ENCODE data around the gene CLCNKA.

CLCNKA gene

GRCh38 chr1:16065269-16065576, 43.4 kb downstream of the CLCNKA start:
- DNase-seq = no peak

- no peak for DNase-seq
Measured at GRCh38 chr1:16066245-16066644, 44.4 kb downstream of the CLCNKA start.

- DNase-seq = peak; percentile 69
Measured at GRCh38 chr1:16067127-16067768, 45.4 kb downstream of the CLCNKA start.

DNA sequence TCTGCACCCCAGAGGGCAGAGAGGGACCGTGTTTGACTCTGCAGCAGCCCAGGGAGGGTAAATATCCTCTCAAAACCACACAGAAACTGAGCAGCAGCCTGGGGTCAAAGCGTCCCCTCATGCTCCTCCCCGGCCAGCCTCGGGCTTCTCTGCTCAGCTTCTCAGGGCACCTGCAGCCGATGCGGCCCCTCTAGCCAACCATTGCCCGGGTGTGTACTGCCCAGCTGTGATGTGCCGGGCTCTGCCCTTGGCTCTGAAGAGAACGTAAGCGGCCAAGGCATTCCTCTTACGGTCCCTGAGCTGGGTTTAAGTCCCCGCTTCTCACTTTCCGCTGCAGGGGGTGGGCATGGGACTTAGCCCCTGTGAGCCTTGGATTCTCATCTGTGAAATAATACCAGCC, 46.1 kb downstream of the CLCNKA start:
- no peak for DNase-seq

DNA sequence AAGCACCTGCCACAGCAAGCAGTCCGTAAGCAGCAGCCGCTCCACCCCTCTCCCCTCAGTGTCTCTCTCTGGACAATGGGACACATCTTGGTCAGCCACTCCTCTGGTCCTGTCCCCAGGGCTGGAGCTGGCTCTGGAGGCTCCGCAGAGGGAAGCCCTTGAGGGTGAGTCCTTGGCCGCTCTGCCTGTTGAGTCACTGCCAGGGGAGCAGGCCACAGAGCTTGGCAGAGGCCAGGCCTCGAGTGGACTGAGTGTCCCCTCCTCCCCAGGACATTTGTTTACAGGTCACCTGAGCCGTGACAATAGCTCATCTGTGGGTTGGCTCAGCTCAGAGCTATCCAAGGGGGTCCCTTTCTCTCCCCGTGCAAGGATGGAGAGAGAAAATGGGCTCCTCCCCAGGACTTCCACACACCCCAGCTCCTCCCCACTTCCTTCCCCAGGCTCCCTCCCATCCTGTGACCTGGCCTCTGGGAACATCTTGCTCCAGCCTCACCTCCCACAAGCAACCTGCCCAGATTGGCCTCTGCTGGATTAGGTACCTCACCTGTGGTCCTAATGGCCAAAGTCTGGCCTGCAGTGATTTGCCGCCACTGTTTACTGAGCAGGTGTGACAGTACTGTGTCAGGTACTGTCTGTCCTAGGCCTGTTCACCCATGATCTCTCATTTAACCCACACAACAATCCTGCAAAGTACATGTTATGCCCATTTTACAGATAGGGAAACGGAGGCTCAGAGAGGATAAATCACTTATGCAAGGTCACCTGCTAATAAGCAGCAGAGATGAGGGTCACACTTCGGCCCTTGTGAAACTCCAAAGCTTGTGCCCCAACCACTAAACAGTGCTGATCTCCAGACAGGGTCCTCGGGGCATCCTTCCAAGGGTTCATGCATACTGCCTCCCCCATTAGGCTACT, 46.8 kb downstream of the CLCNKA start:
- DNase-seq = no peak

- DNase-seq = no peak
Measured at GRCh38 chr1:16070640-16071355, 49.0 kb downstream of the CLCNKA start.

- no peak for DNase-seq
Measured at GRCh38 chr1:16071614-16072013, 49.8 kb downstream of the CLCNKA start.

GRCh38 chr1:16072095-16072494, 50.3 kb downstream of the CLCNKA start:
- DNase-seq = no peak

GRCh38 chr1:16072616-16073484, 51.0 kb downstream of the CLCNKA start:
- no peak for DNase-seq

DNA sequence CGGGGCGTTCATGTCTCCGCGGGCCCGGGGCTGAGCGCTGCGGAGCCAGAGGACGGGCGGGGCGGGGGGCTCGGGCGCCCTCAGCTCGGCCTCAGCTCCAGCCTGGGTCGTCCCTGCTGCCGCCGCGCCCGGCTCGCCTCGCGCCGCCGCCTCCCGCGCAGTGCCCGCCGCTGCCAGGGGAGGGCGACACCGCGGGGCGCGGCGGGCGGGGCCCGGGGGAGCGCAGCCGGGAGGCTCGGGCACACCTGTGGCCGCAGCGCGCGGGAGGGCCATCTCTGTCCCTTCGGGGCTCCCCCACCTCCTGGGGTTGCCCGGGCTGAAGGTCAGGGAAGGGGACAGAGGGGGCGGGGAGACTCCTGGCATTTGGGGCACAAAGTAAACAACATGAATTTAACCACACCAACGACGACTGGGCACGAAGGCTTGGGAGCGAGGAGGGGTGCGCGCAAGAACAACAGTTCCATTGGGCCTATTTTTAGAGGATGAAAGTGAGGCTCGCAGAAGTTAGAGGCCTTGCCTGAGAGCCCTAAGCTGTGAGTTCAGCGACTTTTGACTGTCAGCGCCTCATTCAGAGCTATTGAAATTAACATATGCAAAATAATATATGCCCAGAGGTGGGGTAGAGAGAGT, 51.8 kb downstream of the CLCNKA start, which contains the start of gene FAM131C:
TSS of gene FAM131C (minus strand) at position 162 of the 630 bp plus-strand sequence. CDS start 209 bp downstream, outside the sequence.
- DNase-seq = no peak

DNA sequence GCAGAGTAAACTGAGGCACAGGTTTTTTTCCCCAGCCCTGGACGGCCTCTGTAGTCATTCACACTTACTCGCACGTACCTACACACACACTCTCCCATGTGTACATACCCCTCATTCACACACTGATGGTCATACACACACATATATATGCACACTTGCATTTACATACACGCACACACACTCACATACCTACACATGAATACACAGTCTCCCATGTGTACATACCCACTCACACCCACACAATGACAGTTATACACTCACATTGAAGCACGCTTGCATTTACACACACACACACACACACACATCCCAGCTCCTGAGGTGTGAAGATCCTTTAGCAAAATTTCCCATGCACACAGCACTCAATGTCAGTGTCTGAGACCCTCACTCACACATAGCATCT, 52.4 kb downstream of the CLCNKA start:
- no peak for DNase-seq

DNA sequence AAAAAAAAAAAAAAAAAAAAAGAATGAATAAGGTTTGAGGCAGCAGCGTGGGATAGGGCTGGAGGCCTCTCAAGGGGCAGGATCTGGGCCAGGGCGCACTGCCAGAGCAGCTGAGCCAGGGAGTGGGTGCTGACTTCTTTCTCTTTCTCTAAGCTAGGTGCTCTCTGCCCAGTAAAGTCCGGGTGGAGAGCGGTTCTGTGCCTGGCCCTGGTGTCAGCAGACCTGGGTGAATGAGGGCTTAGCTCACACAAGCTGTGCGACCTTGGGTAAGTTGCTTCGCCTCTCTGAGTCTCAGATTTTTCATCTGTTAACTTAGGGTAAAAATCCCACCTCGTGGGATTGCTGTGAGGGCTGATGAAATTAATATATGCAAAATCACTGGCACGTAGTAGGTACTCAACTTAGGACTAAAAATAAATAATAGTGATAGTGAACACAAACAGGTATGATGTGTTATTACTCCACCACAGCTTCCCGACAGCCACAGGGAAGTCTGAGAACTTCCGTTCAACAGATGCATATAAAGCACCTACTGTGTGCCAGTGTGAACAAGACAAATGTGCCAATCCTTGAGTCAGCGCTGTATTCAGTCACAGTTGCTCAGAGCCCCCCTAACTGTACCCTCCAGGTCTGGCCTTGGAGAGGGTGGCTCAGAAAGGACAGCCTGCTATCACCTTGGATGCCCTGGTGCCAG, 53.6 kb downstream of the CLCNKA start:
- DNase-seq = no peak

DNA sequence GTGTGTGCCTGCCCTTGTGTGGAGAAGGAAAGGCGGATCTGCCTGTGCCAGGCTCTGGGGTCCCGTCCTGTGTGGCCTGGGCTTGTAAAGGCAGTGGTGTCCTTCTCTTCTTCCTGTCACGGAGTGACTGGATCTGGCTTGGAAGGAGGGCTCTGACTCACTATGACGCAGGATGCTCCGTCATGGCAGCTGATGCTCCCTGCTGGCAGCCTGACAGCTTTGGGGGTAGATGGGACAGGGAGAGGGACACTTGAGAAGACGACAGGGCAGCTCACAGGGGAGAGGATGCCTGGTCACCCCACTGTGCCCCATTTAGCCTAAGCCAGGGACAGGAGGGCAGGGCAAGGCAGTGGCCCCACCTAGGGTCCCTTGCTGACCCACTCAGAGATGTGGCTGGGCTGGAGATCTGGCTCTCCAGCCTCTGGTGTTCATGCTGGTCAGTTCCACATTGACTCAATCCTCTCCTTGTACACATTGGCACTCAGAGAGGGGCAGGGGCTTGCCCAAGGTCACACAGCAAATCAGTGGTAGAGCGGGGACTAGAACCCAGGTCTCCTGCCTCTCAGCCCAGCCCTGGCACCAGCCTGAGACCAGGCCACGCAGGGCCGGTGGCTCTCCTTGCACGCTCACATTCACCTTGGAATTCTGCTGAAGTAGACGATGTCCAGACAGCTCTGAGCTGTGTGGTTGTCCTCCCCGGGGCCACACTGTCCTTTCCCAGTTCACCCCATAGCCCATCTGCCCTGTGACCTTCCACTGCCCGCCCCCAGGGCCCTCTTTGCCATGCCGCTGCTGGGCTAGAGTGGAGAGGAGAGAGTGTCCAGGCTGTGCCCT, 54.4 kb downstream of the CLCNKA start:
- DNase-seq = no peak

DNA sequence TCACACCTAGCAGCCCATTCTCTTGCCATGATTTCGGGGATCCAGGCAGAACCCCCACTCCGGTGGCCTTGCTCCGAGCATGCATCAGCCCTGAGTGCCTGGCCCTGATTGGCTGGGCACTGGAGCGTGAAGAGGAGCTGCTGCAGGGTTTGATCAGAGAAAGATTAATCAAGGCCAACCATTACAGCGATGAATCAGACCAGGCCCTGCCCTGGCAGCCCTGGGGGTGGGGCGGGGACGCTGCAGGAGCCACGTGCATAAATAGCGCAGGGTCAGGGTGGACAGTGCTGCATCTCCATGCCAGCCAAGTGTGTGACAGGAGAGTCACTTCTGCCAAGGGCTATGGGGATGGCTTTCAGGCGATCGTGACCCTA, 55.0 kb downstream of the CLCNKA start:
- DNase-seq = no peak

DNA sequence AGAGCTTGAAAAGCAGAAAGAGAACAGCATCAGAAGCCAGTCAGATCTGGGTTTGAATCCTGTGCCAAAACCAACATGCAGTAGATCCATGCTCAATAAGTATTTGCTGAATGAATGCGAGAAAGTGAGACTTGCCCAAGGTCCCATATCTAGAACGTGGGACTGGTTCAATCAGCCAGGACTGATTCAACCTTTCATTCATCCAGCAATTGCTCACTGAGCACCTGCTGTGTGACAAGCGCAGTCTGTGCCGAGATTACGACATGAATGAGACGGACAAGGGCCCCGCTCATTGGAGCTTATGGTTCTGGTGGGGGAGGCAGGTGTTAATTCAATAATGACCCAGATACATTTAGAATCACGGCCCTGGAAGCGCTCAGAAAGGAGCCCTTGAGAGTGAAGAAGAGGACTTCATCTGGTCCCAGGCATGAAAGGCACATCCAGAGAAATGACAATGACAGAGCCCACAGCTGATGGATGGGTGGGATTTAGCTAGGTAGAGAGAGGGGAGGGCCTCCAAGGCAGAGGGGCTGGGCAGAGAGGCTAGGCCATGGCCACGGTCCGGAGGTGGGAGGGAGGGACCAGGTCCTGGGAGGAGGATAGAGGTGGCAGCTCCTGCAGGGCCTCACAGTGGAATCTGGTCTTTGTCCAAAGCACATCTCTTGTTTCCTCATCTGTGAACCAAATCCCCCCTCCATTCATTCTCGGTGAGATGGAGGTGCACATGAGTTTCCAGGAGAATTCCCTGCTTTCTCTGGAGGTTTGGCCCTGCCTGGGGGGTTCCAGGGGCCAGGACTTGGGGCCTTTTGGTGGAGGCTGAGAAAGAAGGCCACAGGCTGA, 55.8 kb downstream of the CLCNKA start:
- DNase-seq = no peak

DNA sequence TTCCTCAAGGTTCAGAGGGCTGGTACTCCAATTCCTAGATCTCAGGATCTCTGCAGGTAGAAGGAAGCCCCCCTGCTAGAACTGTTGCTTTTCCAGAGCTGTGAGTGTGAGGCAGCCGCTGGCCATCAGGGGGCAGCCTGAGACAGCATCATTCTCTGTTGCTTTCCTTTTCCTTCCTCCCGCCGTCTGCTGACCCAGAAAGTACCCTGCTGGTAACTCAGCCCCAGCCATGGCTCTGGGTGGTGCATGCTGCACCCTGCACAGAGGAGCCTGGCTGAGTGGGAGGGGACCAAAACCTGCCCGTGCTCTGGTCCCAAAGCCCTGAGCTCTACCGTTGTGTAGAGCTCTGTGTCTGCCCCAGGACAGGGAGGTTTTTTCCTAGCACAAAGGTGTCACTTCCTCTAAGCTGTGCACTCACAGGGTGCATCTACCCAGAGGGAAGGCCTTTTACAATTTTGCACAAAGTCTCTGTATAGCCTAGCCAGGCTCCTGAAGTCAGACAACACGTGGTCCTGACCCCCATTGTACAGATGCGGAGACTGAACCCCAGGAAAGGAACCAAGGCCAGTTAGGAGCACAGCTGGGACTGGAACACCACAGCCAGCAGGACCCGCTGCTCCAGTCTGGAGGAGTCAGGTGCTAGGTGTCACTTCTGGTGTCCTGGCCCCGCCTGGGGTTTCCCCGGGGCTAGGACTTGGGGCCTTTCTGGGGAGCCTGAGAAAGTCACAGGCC, 57.3 kb downstream of the CLCNKA start:
- peak; percentile 73 for DNase-seq

DNA sequence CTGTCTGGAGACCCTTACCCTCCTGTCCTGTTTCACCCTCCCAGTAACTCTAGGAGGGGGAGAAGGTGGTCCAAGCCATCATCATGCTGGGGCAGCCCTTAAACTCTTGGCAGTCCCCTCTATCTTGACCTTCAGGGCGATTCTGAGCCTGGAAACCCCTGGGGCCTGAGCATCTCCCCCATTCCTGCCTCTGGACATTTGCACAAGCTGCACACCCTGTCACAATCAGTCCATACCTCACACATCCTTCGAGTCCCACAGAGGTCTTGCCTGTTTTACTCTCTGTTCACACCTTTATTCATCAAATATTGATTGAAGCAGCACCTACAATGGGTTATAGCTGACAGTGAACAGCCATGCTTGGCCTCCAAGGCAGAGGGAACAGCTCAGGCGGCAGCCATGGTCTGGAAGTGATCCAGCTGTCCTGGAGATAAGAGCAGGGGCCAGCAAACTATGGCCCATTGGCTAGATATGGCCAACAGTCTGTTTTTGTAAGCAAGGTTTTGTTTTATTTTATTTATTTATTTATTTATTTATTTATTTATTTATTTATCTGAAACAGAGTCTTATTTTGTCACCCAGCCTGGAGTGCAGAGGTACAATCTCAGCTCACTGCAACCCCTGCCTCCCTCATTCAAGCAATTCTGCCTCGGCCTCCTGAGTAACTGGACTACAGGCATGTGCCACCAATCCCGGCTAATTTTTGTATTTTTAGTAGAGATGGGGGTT, 58.8 kb downstream of the CLCNKA start:
- DNase-seq = no peak

- no peak for DNase-seq
Measured at GRCh38 chr1:16081636-16082035, 59.8 kb downstream of the CLCNKA start.
